ENCODE results near the gene ABCA6.

ABCA6 gene, protein sequence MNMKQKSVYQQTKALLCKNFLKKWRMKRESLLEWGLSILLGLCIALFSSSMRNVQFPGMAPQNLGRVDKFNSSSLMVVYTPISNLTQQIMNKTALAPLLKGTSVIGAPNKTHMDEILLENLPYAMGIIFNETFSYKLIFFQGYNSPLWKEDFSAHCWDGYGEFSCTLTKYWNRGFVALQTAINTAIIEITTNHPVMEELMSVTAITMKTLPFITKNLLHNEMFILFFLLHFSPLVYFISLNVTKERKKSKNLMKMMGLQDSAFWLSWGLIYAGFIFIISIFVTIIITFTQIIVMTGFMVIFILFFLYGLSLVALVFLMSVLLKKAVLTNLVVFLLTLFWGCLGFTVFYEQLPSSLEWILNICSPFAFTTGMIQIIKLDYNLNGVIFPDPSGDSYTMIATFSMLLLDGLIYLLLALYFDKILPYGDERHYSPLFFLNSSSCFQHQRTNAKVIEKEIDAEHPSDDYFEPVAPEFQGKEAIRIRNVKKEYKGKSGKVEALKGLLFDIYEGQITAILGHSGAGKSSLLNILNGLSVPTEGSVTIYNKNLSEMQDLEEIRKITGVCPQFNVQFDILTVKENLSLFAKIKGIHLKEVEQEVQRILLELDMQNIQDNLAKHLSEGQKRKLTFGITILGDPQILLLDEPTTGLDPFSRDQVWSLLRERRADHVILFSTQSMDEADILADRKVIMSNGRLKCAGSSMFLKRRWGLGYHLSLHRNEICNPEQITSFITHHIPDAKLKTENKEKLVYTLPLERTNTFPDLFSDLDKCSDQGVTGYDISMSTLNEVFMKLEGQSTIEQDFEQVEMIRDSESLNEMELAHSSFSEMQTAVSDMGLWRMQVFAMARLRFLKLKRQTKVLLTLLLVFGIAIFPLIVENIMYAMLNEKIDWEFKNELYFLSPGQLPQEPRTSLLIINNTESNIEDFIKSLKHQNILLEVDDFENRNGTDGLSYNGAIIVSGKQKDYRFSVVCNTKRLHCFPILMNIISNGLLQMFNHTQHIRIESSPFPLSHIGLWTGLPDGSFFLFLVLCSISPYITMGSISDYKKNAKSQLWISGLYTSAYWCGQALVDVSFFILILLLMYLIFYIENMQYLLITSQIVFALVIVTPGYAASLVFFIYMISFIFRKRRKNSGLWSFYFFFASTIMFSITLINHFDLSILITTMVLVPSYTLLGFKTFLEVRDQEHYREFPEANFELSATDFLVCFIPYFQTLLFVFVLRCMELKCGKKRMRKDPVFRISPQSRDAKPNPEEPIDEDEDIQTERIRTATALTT (N-terminal part only)

GRCh38 chr17:69141431-69142174 lies at the start of gene ABCA6:
Gene ABCA6 (minus strand): TSS chr17:69141895. CDS start chr17:69140703, 1,192 bp downstream.
- H3K27ac ChIP-seq (ENCODE audit: low read length) = no peak within 1 kb of the TSS
- no peak within 1 kb of the TSS for H3K9ac ChIP-seq (ENCODE audit: low read depth, low read length)

GRCh38 chr17:69188796-69189195 lies 47.1 kb upstream of the ABCA6 start:
- H3K4me1 ChIP-seq (ENCODE audit: insufficient read depth, low read length) = no peaks in the 10 kb centered on the region
- no peaks in the 10 kb centered on the region for H3K27me3 ChIP-seq (ENCODE audit: insufficient read depth, low read length)

More at GRCh38 chr17:69141431-69142174, at the start of gene ABCA6:
- Histone ChIP-seq H3K4me3 (ENCODE audit: low read length) (no peak within 1 kb of the TSS), H3K36me3 (ENCODE audit: insufficient read depth, low read depth, low read length) (no peaks in the 10 kb centered on the region), H3K9me3 (ENCODE audit: insufficient read depth, low read depth, low read length) (no peaks in the 10 kb centered on the region), H3K27me3 (ENCODE audit: insufficient read depth, low read length) (no peaks in the 10 kb centered on the region), H3K4me1 (ENCODE audit: insufficient read depth, low read length) (no peaks in the 10 kb centered on the region)

GRCh38 chr17:69188064-69188463 lies 46.4 kb upstream of the ABCA6 start:
- H3K4me1 ChIP-seq (ENCODE audit: insufficient read depth, low read length) = no peaks in the 10 kb centered on the region
- H3K4me3 ChIP-seq (ENCODE audit: low read length) = no peak overlapping the region
- no peaks in the 10 kb centered on the region for H3K27me3 ChIP-seq (ENCODE audit: insufficient read depth, low read length)
- H3K36me3 ChIP-seq (ENCODE audit: insufficient read depth, low read depth, low read length) = no peaks in the 10 kb centered on the region
- H3K9me3 ChIP-seq (ENCODE audit: insufficient read depth, low read depth, low read length) = no peaks in the 10 kb centered on the region
- no peak overlapping the region for H3K9ac ChIP-seq (ENCODE audit: low read depth, low read length)
- no peak overlapping the region for H3K27ac ChIP-seq (ENCODE audit: low read length)

More at GRCh38 chr17:69188796-69189195, 47.1 kb upstream of the ABCA6 start:
- H3K9me3 ChIP-seq (ENCODE audit: insufficient read depth, low read depth, low read length) = no peaks in the 10 kb centered on the region
- no peak overlapping the region for H3K27ac ChIP-seq (ENCODE audit: low read length)
- no peaks in the 10 kb centered on the region for H3K36me3 ChIP-seq (ENCODE audit: insufficient read depth, low read depth, low read length)
- H3K9ac ChIP-seq (ENCODE audit: low read depth, low read length) = no peak overlapping the region
- H3K4me3 ChIP-seq (ENCODE audit: low read length) = no peak overlapping the region

- no peaks in the 10 kb centered on the region for H3K27me3 ChIP-seq (ENCODE audit: insufficient read depth, low read length)
- H3K4me1 ChIP-seq (ENCODE audit: insufficient read depth, low read length) = no peaks in the 10 kb centered on the region
- no peak overlapping the region for H3K27ac ChIP-seq (ENCODE audit: low read length)
- H3K9ac ChIP-seq (ENCODE audit: low read depth, low read length) = no peak overlapping the region
- H3K4me3 ChIP-seq (ENCODE audit: low read length) = no peak overlapping the region
- H3K36me3 ChIP-seq (ENCODE audit: insufficient read depth, low read depth, low read length) = no peaks in the 10 kb centered on the region
- H3K9me3 ChIP-seq (ENCODE audit: insufficient read depth, low read depth, low read length) = no peaks in the 10 kb centered on the region
Measured at GRCh38 chr17:69187294-69187693, 45.6 kb upstream of the ABCA6 start.

- Histone ChIP-seq H3K9me3 (ENCODE audit: insufficient read depth, low read depth, low read length) (no peaks in the 10 kb centered on the region), H3K4me1 (ENCODE audit: insufficient read depth, low read length) (no peaks in the 10 kb centered on the region), H3K27ac (ENCODE audit: low read length) (no peak overlapping the region), H3K9ac (ENCODE audit: low read depth, low read length) (no peak overlapping the region), H3K27me3 (ENCODE audit: insufficient read depth, low read length) (no peaks in the 10 kb centered on the region), H3K4me3 (ENCODE audit: low read length) (no peak overlapping the region), H3K36me3 (ENCODE audit: insufficient read depth, low read depth, low read length) (no peaks in the 10 kb centered on the region)
Measured at GRCh38 chr17:69179227-69179952, 37.7 kb upstream of the ABCA6 start.

DNA sequence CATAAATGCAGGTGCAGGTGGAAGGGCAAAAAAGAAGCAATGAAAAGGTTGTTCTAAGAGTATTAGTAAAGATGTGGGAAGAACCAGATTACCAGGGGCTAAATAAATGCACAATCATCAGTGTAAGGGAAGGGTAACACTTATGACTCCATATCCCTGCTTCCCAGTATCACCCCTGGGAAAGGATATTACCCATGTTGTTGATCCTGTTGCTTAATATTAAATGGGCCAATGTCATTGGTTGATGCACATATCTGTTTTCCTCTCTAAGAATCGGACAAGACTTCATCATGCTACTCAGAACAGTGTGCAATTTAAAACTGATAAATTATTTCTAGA lies 34.7 kb upstream of the ABCA6 start:
- Histone ChIP-seq H3K27ac (ENCODE audit: low read length) (no peak overlapping the region), H3K4me3 (ENCODE audit: low read length) (no peak overlapping the region), H3K4me1 (ENCODE audit: insufficient read depth, low read length) (no peaks in the 10 kb centered on the region), H3K9ac (ENCODE audit: low read depth, low read length) (no peak overlapping the region), H3K36me3 (ENCODE audit: insufficient read depth, low read depth, low read length) (no peaks in the 10 kb centered on the region), H3K27me3 (ENCODE audit: insufficient read depth, low read length) (no peaks in the 10 kb centered on the region), H3K9me3 (ENCODE audit: insufficient read depth, low read depth, low read length) (no peaks in the 10 kb centered on the region)

DNA sequence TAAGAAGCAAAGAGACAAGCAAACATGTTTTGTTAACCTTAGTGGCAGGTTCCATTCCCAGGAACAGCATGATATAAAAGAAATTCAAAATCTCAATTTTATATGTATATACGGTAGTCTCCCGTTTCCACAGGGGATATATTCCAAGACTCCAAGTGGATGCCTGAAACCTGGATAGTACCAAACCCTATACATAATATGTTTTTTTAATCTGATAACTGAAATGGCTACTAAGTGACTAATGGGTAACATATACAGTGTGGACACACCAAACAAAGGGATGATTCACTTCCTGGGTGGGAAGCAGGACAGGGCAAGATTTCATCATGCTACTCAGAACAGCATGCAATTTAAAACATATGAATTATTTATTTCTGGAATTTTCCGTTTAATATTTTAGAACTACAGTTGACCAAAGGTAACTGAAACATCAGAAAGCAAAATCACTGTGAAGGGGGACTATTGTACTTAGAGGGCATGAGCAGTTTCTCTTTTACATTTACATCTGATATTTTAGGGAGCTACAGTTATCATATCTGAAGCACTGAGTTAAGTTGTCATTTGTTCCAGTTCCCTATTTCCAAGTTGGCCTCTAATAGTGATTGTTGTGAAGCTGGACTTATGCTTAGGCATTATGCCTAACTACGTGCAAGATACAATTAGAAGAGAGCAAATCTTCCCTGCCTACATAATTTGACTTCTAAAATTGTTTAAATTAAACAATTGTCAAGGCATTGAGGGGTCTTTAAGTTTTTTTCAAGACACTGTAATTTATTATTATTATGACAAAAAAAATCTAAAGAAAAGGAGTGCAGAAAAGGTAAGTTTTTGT lies 34.1 kb upstream of the ABCA6 start:
- no peaks in the 10 kb centered on the region for H3K4me1 ChIP-seq (ENCODE audit: insufficient read depth, low read length)
- H3K9ac ChIP-seq (ENCODE audit: low read depth, low read length) = no peak overlapping the region
- no peaks in the 10 kb centered on the region for H3K36me3 ChIP-seq (ENCODE audit: insufficient read depth, low read depth, low read length)
- no peak overlapping the region for H3K4me3 ChIP-seq (ENCODE audit: low read length)
- no peaks in the 10 kb centered on the region for H3K9me3 ChIP-seq (ENCODE audit: insufficient read depth, low read depth, low read length)
- H3K27ac ChIP-seq (ENCODE audit: low read length) = no peak overlapping the region
- no peaks in the 10 kb centered on the region for H3K27me3 ChIP-seq (ENCODE audit: insufficient read depth, low read length)

DNA sequence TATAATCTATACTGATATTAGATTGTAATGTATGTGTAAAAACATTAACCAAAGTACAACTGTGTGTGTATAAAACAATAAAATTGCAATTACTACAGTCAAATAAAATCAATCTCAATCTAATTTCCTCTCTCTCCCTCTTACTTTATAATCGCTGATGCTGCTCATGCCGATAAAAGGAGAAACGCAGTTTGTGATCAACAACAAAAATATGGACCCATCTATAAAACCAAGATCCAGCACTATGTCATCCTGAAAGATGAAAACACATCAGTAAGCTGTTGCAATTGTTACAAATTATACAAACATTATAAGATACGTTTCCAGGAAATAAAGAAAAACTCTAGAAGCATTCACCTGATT lies 33.5 kb upstream of the ABCA6 start:
- Histone ChIP-seq H3K27me3 (ENCODE audit: insufficient read depth, low read length) (no peaks in the 10 kb centered on the region), H3K27ac (ENCODE audit: low read length) (no peak overlapping the region), H3K36me3 (ENCODE audit: insufficient read depth, low read depth, low read length) (no peaks in the 10 kb centered on the region), H3K9ac (ENCODE audit: low read depth, low read length) (no peak overlapping the region), H3K4me3 (ENCODE audit: low read length) (no peak overlapping the region), H3K4me1 (ENCODE audit: insufficient read depth, low read length) (no peaks in the 10 kb centered on the region), H3K9me3 (ENCODE audit: insufficient read depth, low read depth, low read length) (no peaks in the 10 kb centered on the region)

- H3K4me1 ChIP-seq (ENCODE audit: insufficient read depth, low read length) = no peaks in the 10 kb centered on the region
- no peak overlapping the region for H3K4me3 ChIP-seq (ENCODE audit: low read length)
- no peak overlapping the region for H3K9ac ChIP-seq (ENCODE audit: low read depth, low read length)
- no peak overlapping the region for H3K27ac ChIP-seq (ENCODE audit: low read length)
- no peaks in the 10 kb centered on the region for H3K27me3 ChIP-seq (ENCODE audit: insufficient read depth, low read length)
- H3K9me3 ChIP-seq (ENCODE audit: insufficient read depth, low read depth, low read length) = no peaks in the 10 kb centered on the region
- no peaks in the 10 kb centered on the region for H3K36me3 ChIP-seq (ENCODE audit: insufficient read depth, low read depth, low read length)
Measured at GRCh38 chr17:69173118-69173517, 31.4 kb upstream of the ABCA6 start.

GRCh38 chr17:69170377-69170776 lies 28.7 kb upstream of the ABCA6 start:
- no peaks in the 10 kb centered on the region for H3K4me1 ChIP-seq (ENCODE audit: insufficient read depth, low read length)
- no peaks in the 10 kb centered on the region for H3K9me3 ChIP-seq (ENCODE audit: insufficient read depth, low read depth, low read length)
- H3K36me3 ChIP-seq (ENCODE audit: insufficient read depth, low read depth, low read length) = no peaks in the 10 kb centered on the region
- H3K9ac ChIP-seq (ENCODE audit: low read depth, low read length) = no peak overlapping the region
- H3K27ac ChIP-seq (ENCODE audit: low read length) = no peak overlapping the region
- no peaks in the 10 kb centered on the region for H3K27me3 ChIP-seq (ENCODE audit: insufficient read depth, low read length)
- H3K4me3 ChIP-seq (ENCODE audit: low read length) = no peak overlapping the region

All from iPS-20b (cell line).